GM23338 (cell line): Measurements from ENCODE around the gene CCDC40. TPM values are rescaled to one million over a fixed set of nuclear protein-coding genes. Genes with fewer than 3 reads are reported as not detected.

ENCODE experiments used
- ATAC-seq: fragments of 200-7000 bp; cut with Tn5 transposase; 3 replicates; pipeline ENCODE4 v1.9.1; 2020
- DNase-seq: peaks from one replicate; pipeline ENCODE4 v3.0.0-alpha.2; 2015; ENCODE audit warnings: low spot score
- H2AFZ ChIP-seq: fragments of 200-600 bp; sonication (generic); 2 replicates; pipeline ENCODE4 v1.8.0; 2016; ENCODE audit warnings: antibody characterized with exemption, mild to moderate bottlenecking, moderate library complexity
- H3F3A ChIP-seq: fragments of 200-600 bp; sonication (generic); replicated peaks from 2 replicates; pipeline ENCODE4 v1.8.0; 2017; ENCODE audit warnings: antibody characterized with exemption, mixed run types, low read depth
- H3K27ac ChIP-seq: fragments of 200-600 bp; sonication (generic); 2 replicates; pipeline ENCODE4 v1.6.1; 2016; ENCODE audit warnings: low read depth
- H3K27me3 ChIP-seq: fragments of 200-600 bp; sonication (generic); 2 replicates; pipeline ENCODE4 v1.8.0; 2016; ENCODE audit warnings: mild to moderate bottlenecking, mixed run types, moderate library complexity; ENCODE audit not compliant: insufficient read depth
- H3K36me3 ChIP-seq: fragments of 200-600 bp; sonication (generic); 2 replicates; pipeline ENCODE4 v1.8.0; 2016; ENCODE audit warnings: mild to moderate bottlenecking; ENCODE audit not compliant: insufficient read depth
- H3K4me1 ChIP-seq: fragments of 200-600 bp; sonication (generic); 2 replicates; pipeline ENCODE4 v1.8.0; 2016; ENCODE audit warnings: mild to moderate bottlenecking, moderate library complexity; ENCODE audit not compliant: insufficient read depth
- H3K4me2 ChIP-seq: fragments of 200-600 bp; sonication (generic); 2 replicates; pipeline ENCODE4 v1.7.1; 2017; ENCODE audit warnings: mixed run types
- H3K4me3 ChIP-seq: fragments of 200-600 bp; sonication (generic); 2 replicates; pipeline ENCODE4 v1.6.1; 2016; ENCODE audit warnings: mixed run types
- H3K79me2 ChIP-seq: fragments of 200-600 bp; sonication (generic); replicated peaks from 2 replicates; pipeline ENCODE4 v1.8.0; 2017; ENCODE audit warnings: mild to moderate bottlenecking; ENCODE audit not compliant: insufficient read depth
- H3K9me2 ChIP-seq: fragments of 200-600 bp; sonication (generic); 2 replicates; pipeline ENCODE4 v1.8.0; 2017; ENCODE audit not compliant: insufficient read depth
- H4K20me1 ChIP-seq: fragments of 200-600 bp; sonication (generic); replicated peaks from 2 replicates; pipeline ENCODE4 v1.8.0; 2017; ENCODE audit warnings: mild to moderate bottlenecking; ENCODE audit not compliant: insufficient read depth
- H3K27ac Mint-ChIP-seq: 2 replicates; pipeline ENCODE4 v1.8.0; 2020; ENCODE audit warnings: inconsistent platforms, mild to moderate bottlenecking, moderate library complexity, mixed read lengths
- H3K27me3 Mint-ChIP-seq: 3 replicates; pipeline ENCODE4 v1.8.0; 2022; ENCODE audit warnings: low read depth, mild to moderate bottlenecking, moderate library complexity, mixed read lengths, inconsistent platforms; ENCODE audit not compliant: insufficient read depth, poor library complexity
- H3K36me3 Mint-ChIP-seq: 3 replicates; pipeline ENCODE4 v1.8.0; 2021; ENCODE audit warnings: low read depth, mild to moderate bottlenecking, inconsistent platforms, moderate library complexity, mixed read lengths
- H3K4me1 Mint-ChIP-seq: 3 replicates; pipeline ENCODE4 v1.8.0; 2020; ENCODE audit warnings: mild to moderate bottlenecking, inconsistent platforms, mixed read lengths
- H3K4me3 Mint-ChIP-seq: 3 replicates; pipeline ENCODE4 v1.8.0; 2021; ENCODE audit warnings: moderate library complexity, mild to moderate bottlenecking, inconsistent platforms, mixed read lengths
- H3K9me3 Mint-ChIP-seq: 3 replicates; pipeline ENCODE4 v1.8.0; 2020; ENCODE audit warnings: moderate library complexity, mild to moderate bottlenecking, inconsistent platforms, mixed read lengths
- CREB1 ChIP-seq: fragments of 250-450 bp; sonication (Bioruptor Pico); IDR thresholded peaks from 2 replicates; pipeline ENCODE4 v1.5.0; 2020; ENCODE audit warnings: low read depth, mild to moderate bottlenecking, moderate library complexity
- EZH2 ChIP-seq: fragments of 200-600 bp; sonication (generic); IDR thresholded peaks from one replicate; pipeline ENCODE4 v1.8.0; 2017; ENCODE audit warnings: antibody characterized with exemption, mild to moderate bottlenecking, low read depth; ENCODE audit not compliant: unreplicated experiment
- EZH2phosphoT487 ChIP-seq: fragments of 200-600 bp; sonication (generic); IDR thresholded peaks from one replicate; pipeline ENCODE4 v1.8.1; 2018; ENCODE audit warnings: antibody characterized with exemption; ENCODE audit not compliant: unreplicated experiment
- JUNB ChIP-seq: IDR thresholded peaks from one replicate; pipeline ENCODE4 v1.6.1; 2016; ENCODE audit warnings: antibody characterized with exemption; ENCODE audit not compliant: unreplicated experiment
- NANOG ChIP-seq: IDR thresholded peaks from 2 replicates; pipeline ENCODE4 v1.6.1; 2016; ENCODE audit warnings: antibody characterized with exemption, borderline replicate concordance
- POLR2AphosphoS5 ChIP-seq: IDR thresholded peaks from 2 replicates; pipeline ENCODE4 v1.6.1; 2016; ENCODE audit warnings: antibody characterized with exemption, low read depth
- STAT1 ChIP-seq: IDR thresholded peaks from one replicate; pipeline ENCODE4 v1.6.1; 2016; ENCODE audit warnings: antibody characterized with exemption; ENCODE audit not compliant: unreplicated experiment
- ZNF114 ChIP-seq: fragments of 250-450 bp; sonication (Bioruptor Pico); IDR thresholded peaks from 2 replicates; pipeline ENCODE4 v1.5.0; 2020; ENCODE audit warnings: mild to moderate bottlenecking, moderate library complexity
- ZNF331 ChIP-seq: fragments of 250-450 bp; sonication (Bioruptor Pico); IDR thresholded peaks from 2 replicates; pipeline ENCODE4 v1.5.0; 2020; ENCODE audit warnings: low read depth, mild to moderate bottlenecking, moderate library complexity
- polyA plus RNA-seq: library from polyadenylated mRNA; unstranded; fragments of >200 nt; fragmentation: Nextera tagmentation; extraction: Ambion mirVana; gene quantifications from 2 replicates; pipeline ENCODE4 v1.2.1, GENCODE V29; 2016
- total RNA-seq: library from RNA; depleted of rRNA; stranded (reverse); fragments of >200 nt; shearing (Covaris generic); gene quantifications from 2 replicates; pipeline ENCODE4 v1.2.3, GENCODE V29; 2014
- TF ChIP-seq, protein P1 (sequence below): fragments of 250-450 bp; sonication (Bioruptor Pico); IDR thresholded peaks from 2 replicates; pipeline ENCODE4 v1.5.0; 2020; ENCODE audit warnings: mild to moderate bottlenecking, moderate library complexity
- TF ChIP-seq, protein P2 (sequence below): IDR thresholded peaks from one replicate; pipeline ENCODE4 v1.6.1; 2018; ENCODE audit warnings: antibody characterized with exemption; ENCODE audit not compliant: unreplicated experiment
- TF ChIP-seq, protein P3 (sequence below), 2 experiments: fragments of 200-600 bp in 1 of 2; sonication (generic) in 1 of 2; conservative IDR thresholded peaks; 2 replicates each; pipeline versions ENCODE4 v1.5.1 to v1.6.1; 2016 to 2017; ENCODE audit warnings: antibody characterized with exemption in 2 of 2, low read depth in 2 of 2, mild to moderate bottlenecking in 2 of 2, moderate library complexity in 1 of 2
- TF ChIP-seq, protein P4 (sequence below): IDR thresholded peaks from 2 replicates; pipeline ENCODE4 v1.6.1; 2016; ENCODE audit warnings: antibody characterized with exemption

The CCDC40 gene
- total and polyA plus RNA-seq, 2 experiments from 2014 or later, result 7.6 to 8.1 TPM

DNA sequence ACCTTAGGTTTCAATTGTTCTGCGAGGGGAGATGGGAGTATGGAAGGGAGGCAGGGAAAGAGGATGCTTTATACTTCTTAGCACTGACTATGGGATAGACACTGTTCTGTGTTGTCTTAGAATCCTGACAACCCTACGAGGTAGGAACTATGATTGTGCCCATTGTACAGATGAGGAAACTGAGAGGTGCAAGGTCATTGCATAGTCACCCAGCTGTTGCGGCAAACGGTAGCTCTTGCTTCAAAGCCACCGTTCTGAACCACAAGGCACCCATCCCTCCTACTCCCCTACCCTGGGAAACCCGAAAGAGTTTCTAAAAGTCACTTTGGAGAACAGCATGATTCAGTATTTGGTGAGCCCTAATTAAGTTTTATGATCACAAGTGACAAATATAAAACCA, 7.5 kb downstream of the CCDC40 start:
- Mint-ChIP-seq H3K36me3 (peaks cover 46% of the 10 kb centered on the region), H3K9me3 (peaks cover 11% of the 10 kb centered on the region; the same call in 2 of the 3 replicates), H3K27ac (no peak overlapping the region), H3K27me3 (peaks cover 4% of the 10 kb centered on the region), H3K4me1 (no peaks in the 10 kb centered on the region), H3K4me3 (no peak overlapping the region)
- no peaks in the 10 kb centered on the region for H3F3A ChIP-seq
- H3K4me2 ChIP-seq, result no peak overlapping the region
- H3K79me2 ChIP-seq, result no peaks in the 10 kb centered on the region
- H3K9me2 ChIP-seq, result no peaks in the 10 kb centered on the region
- no peak overlapping the region for H2AFZ ChIP-seq
- no peak overlapping the region for H3K4me3 ChIP-seq
- peaks cover 13% of the 10 kb centered on the region; the same call in 1 of the 2 replicates for H3K36me3 ChIP-seq
- TF ChIP-seq, protein P1, sequence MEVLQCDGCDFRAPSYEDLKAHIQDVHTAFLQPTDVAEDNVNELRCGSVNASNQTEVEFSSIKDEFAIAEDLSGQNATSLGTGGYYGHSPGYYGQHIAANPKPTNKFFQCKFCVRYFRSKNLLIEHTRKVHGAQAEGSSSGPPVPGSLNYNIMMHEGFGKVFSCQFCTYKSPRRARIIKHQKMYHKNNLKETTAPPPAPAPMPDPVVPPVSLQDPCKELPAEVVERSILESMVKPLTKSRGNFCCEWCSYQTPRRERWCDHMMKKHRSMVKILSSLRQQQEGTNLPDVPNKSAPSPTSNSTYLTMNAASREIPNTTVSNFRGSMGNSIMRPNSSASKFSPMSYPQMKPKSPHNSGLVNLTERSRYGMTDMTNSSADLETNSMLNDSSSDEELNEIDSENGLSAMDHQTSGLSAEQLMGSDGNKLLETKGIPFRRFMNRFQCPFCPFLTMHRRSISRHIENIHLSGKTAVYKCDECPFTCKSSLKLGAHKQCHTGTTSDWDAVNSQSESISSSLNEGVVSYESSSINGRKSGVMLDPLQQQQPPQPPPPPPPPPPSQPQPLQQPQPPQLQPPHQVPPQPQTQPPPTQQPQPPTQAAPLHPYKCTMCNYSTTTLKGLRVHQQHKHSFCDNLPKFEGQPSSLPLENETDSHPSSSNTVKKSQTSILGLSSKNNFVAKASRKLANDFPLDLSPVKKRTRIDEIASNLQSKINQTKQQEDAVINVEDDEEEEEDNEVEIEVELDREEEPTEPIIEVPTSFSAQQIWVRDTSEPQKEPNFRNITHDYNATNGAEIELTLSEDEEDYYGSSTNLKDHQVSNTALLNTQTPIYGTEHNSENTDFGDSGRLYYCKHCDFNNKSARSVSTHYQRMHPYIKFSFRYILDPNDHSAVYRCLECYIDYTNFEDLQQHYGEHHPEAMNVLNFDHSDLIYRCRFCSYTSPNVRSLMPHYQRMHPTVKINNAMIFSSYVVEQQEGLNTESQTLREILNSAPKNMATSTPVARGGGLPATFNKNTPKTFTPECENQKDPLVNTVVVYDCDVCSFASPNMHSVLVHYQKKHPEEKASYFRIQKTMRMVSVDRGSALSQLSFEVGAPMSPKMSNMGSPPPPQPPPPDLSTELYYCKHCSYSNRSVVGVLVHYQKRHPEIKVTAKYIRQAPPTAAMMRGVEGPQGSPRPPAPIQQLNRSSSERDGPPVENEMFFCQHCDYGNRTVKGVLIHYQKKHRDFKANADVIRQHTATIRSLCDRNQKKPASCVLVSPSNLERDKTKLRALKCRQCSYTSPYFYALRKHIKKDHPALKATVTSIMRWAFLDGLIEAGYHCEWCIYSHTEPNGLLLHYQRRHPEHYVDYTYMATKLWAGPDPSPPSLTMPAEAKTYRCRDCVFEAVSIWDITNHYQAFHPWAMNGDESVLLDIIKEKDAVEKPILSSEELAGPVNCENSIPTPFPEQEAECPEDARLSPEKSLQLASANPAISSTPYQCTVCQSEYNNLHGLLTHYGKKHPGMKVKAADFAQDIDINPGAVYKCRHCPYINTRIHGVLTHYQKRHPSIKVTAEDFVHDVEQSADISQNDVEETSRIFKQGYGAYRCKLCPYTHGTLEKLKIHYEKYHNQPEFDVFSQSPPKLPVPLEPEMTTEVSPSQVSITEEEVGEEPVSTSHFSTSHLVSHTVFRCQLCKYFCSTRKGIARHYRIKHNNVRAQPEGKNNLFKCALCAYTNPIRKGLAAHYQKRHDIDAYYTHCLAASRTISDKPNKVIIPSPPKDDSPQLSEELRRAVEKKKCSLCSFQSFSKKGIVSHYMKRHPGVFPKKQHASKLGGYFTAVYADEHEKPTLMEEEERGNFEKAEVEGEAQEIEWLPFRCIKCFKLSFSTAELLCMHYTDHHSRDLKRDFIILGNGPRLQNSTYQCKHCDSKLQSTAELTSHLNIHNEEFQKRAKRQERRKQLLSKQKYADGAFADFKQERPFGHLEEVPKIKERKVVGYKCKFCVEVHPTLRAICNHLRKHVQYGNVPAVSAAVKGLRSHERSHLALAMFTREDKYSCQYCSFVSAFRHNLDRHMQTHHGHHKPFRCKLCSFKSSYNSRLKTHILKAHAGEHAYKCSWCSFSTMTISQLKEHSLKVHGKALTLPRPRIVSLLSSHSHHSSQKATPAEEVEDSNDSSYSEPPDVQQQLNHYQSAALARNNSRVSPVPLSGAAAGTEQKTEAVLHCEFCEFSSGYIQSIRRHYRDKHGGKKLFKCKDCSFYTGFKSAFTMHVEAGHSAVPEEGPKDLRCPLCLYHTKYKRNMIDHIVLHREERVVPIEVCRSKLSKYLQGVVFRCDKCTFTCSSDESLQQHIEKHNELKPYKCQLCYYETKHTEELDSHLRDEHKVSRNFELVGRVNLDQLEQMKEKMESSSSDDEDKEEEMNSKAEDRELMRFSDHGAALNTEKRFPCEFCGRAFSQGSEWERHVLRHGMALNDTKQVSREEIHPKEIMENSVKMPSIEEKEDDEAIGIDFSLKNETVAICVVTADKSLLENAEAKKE (CRISPR knock-in tag), result no peak
- TF ChIP-seq, protein P2, sequence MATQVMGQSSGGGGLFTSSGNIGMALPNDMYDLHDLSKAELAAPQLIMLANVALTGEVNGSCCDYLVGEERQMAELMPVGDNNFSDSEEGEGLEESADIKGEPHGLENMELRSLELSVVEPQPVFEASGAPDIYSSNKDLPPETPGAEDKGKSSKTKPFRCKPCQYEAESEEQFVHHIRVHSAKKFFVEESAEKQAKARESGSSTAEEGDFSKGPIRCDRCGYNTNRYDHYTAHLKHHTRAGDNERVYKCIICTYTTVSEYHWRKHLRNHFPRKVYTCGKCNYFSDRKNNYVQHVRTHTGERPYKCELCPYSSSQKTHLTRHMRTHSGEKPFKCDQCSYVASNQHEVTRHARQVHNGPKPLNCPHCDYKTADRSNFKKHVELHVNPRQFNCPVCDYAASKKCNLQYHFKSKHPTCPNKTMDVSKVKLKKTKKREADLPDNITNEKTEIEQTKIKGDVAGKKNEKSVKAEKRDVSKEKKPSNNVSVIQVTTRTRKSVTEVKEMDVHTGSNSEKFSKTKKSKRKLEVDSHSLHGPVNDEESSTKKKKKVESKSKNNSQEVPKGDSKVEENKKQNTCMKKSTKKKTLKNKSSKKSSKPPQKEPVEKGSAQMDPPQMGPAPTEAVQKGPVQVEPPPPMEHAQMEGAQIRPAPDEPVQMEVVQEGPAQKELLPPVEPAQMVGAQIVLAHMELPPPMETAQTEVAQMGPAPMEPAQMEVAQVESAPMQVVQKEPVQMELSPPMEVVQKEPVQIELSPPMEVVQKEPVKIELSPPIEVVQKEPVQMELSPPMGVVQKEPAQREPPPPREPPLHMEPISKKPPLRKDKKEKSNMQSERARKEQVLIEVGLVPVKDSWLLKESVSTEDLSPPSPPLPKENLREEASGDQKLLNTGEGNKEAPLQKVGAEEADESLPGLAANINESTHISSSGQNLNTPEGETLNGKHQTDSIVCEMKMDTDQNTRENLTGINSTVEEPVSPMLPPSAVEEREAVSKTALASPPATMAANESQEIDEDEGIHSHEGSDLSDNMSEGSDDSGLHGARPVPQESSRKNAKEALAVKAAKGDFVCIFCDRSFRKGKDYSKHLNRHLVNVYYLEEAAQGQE, result no peak
- no peak for TF ChIP-seq EZH2
- TF ChIP-seq POLR2AphosphoS5, result no peak
- no peak for TF ChIP-seq JUNB
- TF ChIP-seq, protein P3, sequence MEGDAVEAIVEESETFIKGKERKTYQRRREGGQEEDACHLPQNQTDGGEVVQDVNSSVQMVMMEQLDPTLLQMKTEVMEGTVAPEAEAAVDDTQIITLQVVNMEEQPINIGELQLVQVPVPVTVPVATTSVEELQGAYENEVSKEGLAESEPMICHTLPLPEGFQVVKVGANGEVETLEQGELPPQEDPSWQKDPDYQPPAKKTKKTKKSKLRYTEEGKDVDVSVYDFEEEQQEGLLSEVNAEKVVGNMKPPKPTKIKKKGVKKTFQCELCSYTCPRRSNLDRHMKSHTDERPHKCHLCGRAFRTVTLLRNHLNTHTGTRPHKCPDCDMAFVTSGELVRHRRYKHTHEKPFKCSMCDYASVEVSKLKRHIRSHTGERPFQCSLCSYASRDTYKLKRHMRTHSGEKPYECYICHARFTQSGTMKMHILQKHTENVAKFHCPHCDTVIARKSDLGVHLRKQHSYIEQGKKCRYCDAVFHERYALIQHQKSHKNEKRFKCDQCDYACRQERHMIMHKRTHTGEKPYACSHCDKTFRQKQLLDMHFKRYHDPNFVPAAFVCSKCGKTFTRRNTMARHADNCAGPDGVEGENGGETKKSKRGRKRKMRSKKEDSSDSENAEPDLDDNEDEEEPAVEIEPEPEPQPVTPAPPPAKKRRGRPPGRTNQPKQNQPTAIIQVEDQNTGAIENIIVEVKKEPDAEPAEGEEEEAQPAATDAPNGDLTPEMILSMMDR (conservative IDR thresholded peaks at IDR 0.05; ENCODE audit: low read depth in 2 of 2), result no peak
- no peak for TF ChIP-seq NANOG
- no peak for TF ChIP-seq EZH2phosphoT487
- TF ChIP-seq, protein P4, sequence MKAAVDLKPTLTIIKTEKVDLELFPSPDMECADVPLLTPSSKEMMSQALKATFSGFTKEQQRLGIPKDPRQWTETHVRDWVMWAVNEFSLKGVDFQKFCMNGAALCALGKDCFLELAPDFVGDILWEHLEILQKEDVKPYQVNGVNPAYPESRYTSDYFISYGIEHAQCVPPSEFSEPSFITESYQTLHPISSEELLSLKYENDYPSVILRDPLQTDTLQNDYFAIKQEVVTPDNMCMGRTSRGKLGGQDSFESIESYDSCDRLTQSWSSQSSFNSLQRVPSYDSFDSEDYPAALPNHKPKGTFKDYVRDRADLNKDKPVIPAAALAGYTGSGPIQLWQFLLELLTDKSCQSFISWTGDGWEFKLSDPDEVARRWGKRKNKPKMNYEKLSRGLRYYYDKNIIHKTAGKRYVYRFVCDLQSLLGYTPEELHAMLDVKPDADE, result no peak
- no peak for TF ChIP-seq ZNF331 (CRISPR knock-in tag)
- no peak for TF ChIP-seq STAT1
- no peak for TF ChIP-seq CREB1
- TF ChIP-seq ZNF114, result no peak
- ATAC-seq (no peak), DNase-seq (no peak)
- H3K4me1 ChIP-seq, result peaks cover 5% of the 10 kb centered on the region; the same call in 1 of the 2 replicates
- H3K27me3 ChIP-seq, result no peaks in the 10 kb centered on the region
- H3K27ac ChIP-seq, result no peak overlapping the region
- H4K20me1 ChIP-seq, result no peaks in the 10 kb centered on the region
